WTC11 (cell line): ENCODE results near the gene DNPH1.

Experiments used
- FOXJ3 ChIP-seq: sonication (generic); formaldehyde crosslinking; IDR thresholded peaks from 2 replicates; pipeline ENCODE4 v1.9.0; 2021; ENCODE audit warnings: missing genetic modification reagents, mild to moderate bottlenecking, borderline replicate concordance
- KAT7 ChIP-seq: sonication (generic); formaldehyde crosslinking; IDR thresholded peaks from 2 replicates; pipeline ENCODE4 v1.8.1; 2023; ENCODE audit warnings: missing genetic modification reagents, mild to moderate bottlenecking, borderline replicate concordance
- NR3C1 ChIP-seq: sonication (generic); formaldehyde crosslinking; conservative IDR thresholded peaks from 2 replicates; pipeline ENCODE4 v1.8.1; 2023; ENCODE audit warnings: low read depth, mild to moderate bottlenecking, missing genetic modification reagents
- TF ChIP-seq, protein P1 (sequence below): sonication (generic); formaldehyde crosslinking; conservative IDR thresholded peaks from 2 replicates; pipeline ENCODE4 v1.8.1; 2023; ENCODE audit warnings: mild to moderate bottlenecking, low read depth, missing genetic modification reagents, moderate library complexity
- TF ChIP-seq, protein P2 (sequence below): sonication (generic); formaldehyde crosslinking; IDR thresholded peaks from 2 replicates; pipeline ENCODE4 v1.8.1; 2023; ENCODE audit warnings: mild to moderate bottlenecking, missing genetic modification reagents, moderate library complexity
- TF ChIP-seq, protein P3 (sequence below): fragments of 200-600 bp; IDR thresholded peaks from 2 replicates; pipeline ENCODE4 v1.8.0; 2022; ENCODE audit warnings: antibody characterized with exemption

DNA sequence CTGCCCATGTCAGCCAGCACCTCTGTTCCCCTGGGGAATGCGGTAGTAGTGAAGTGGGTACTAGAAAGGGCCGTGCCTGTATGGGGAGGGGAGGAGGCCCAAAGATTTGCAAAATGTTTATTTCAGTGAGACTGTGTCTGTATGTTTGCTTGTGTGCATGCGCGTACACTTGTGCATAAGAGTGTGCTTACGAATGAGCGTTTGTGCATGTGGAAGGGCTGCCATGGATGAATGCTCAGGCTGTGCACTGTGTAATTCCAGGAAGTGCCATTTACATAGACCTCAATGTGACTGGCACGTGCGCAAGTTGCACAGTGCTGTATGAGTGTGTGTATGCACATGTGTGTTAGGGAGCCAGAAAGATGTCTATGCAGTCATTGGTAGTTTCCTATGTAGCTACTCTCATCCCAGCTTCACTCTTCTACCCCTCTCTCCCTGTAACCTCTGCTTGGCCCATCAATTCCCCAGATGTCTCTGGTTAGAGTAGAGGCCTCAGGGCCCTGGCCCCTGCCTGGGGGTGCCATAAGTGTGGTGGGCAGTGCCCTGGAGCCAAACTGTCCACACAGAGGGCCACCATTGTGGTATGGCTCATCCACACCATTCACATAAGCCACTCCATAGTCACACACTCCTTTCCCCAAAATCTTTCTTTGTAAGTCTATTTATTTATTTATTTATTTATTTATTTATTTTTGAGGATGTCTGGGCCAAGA, 42.0 kb upstream of the DNPH1 start:
- TF ChIP-seq, protein P1, sequence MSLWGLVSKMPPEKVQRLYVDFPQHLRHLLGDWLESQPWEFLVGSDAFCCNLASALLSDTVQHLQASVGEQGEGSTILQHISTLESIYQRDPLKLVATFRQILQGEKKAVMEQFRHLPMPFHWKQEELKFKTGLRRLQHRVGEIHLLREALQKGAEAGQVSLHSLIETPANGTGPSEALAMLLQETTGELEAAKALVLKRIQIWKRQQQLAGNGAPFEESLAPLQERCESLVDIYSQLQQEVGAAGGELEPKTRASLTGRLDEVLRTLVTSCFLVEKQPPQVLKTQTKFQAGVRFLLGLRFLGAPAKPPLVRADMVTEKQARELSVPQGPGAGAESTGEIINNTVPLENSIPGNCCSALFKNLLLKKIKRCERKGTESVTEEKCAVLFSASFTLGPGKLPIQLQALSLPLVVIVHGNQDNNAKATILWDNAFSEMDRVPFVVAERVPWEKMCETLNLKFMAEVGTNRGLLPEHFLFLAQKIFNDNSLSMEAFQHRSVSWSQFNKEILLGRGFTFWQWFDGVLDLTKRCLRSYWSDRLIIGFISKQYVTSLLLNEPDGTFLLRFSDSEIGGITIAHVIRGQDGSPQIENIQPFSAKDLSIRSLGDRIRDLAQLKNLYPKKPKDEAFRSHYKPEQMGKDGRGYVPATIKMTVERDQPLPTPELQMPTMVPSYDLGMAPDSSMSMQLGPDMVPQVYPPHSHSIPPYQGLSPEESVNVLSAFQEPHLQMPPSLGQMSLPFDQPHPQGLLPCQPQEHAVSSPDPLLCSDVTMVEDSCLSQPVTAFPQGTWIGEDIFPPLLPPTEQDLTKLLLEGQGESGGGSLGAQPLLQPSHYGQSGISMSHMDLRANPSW (CRISPR knock-in tag): no peak
- no peak for TF ChIP-seq KAT7 (CRISPR knock-in tag)
- TF ChIP-seq, protein P2, sequence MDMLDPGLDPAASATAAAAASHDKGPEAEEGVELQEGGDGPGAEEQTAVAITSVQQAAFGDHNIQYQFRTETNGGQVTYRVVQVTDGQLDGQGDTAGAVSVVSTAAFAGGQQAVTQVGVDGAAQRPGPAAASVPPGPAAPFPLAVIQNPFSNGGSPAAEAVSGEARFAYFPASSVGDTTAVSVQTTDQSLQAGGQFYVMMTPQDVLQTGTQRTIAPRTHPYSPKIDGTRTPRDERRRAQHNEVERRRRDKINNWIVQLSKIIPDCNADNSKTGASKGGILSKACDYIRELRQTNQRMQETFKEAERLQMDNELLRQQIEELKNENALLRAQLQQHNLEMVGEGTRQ (CRISPR knock-in tag): no peak
- TF ChIP-seq FOXJ3 (CRISPR knock-in tag): no peak
- TF ChIP-seq, protein P3, sequence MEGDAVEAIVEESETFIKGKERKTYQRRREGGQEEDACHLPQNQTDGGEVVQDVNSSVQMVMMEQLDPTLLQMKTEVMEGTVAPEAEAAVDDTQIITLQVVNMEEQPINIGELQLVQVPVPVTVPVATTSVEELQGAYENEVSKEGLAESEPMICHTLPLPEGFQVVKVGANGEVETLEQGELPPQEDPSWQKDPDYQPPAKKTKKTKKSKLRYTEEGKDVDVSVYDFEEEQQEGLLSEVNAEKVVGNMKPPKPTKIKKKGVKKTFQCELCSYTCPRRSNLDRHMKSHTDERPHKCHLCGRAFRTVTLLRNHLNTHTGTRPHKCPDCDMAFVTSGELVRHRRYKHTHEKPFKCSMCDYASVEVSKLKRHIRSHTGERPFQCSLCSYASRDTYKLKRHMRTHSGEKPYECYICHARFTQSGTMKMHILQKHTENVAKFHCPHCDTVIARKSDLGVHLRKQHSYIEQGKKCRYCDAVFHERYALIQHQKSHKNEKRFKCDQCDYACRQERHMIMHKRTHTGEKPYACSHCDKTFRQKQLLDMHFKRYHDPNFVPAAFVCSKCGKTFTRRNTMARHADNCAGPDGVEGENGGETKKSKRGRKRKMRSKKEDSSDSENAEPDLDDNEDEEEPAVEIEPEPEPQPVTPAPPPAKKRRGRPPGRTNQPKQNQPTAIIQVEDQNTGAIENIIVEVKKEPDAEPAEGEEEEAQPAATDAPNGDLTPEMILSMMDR: no peak
- no peak for TF ChIP-seq NR3C1 (CRISPR knock-in tag)
